ENCODE results near the gene OR10AD1. TPM values are rescaled to one million over a fixed set of nuclear protein-coding genes. Genes with fewer than 3 reads are reported as not detected.

OR10AD1 gene
- total RNA-seq, 1 experiment from 2014 or later, result not detected

- TF ChIP-seq GRHL2 (CRISPR knock-in tag; IDR thresholded peaks at IDR 0.05; ENCODE audit: insufficient replicate concordance, severe bottlenecking) (no peak), ZNF219 (CRISPR knock-in tag; IDR thresholded peaks at IDR 0.05; ENCODE audit: borderline replicate concordance) (no peak), SMAD3 (CRISPR knock-in tag; IDR thresholded peaks at IDR 0.05; ENCODE audit: borderline replicate concordance) (no peak), ZNF423 (CRISPR knock-in tag; IDR thresholded peaks at IDR 0.05) (no peak), HMGA2 (CRISPR knock-in tag; IDR thresholded peaks at IDR 0.05) (no peak), ZNF425 (CRISPR knock-in tag; conservative IDR thresholded peaks at IDR 0.05) (no peak), ATF1 (CRISPR knock-in tag; IDR thresholded peaks at IDR 0.05) (no peak), TP53 (CRISPR knock-in tag; IDR thresholded peaks at IDR 0.05) (no peak), ATF2 (CRISPR knock-in tag; IDR thresholded peaks at IDR 0.05; ENCODE audit: borderline replicate concordance, low read depth) (no peak), OVOL2 (CRISPR knock-in tag; IDR thresholded peaks at IDR 0.05; ENCODE audit: borderline replicate concordance) (no peak), FOXK1 (CRISPR knock-in tag; IDR thresholded peaks at IDR 0.05) (peak; percentile 98), GTF2I (CRISPR knock-in tag; conservative IDR thresholded peaks at IDR 0.05) (no peak), ETV6 (CRISPR knock-in tag; IDR thresholded peaks at IDR 0.05) (no peak), IRF2 (CRISPR knock-in tag; IDR thresholded peaks at IDR 0.05; ENCODE audit: borderline replicate concordance, low read depth) (no peak), SP1 (CRISPR knock-in tag; conservative IDR thresholded peaks at IDR 0.05) (peak; percentile 55), FOXJ3 (CRISPR knock-in tag; IDR thresholded peaks at IDR 0.05; ENCODE audit: borderline replicate concordance) (no peak), GABPB1 (CRISPR knock-in tag; IDR thresholded peaks at IDR 0.05) (peak; percentile 89)
- TF ChIP-seq, protein P1, sequence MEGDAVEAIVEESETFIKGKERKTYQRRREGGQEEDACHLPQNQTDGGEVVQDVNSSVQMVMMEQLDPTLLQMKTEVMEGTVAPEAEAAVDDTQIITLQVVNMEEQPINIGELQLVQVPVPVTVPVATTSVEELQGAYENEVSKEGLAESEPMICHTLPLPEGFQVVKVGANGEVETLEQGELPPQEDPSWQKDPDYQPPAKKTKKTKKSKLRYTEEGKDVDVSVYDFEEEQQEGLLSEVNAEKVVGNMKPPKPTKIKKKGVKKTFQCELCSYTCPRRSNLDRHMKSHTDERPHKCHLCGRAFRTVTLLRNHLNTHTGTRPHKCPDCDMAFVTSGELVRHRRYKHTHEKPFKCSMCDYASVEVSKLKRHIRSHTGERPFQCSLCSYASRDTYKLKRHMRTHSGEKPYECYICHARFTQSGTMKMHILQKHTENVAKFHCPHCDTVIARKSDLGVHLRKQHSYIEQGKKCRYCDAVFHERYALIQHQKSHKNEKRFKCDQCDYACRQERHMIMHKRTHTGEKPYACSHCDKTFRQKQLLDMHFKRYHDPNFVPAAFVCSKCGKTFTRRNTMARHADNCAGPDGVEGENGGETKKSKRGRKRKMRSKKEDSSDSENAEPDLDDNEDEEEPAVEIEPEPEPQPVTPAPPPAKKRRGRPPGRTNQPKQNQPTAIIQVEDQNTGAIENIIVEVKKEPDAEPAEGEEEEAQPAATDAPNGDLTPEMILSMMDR (IDR thresholded peaks at IDR 0.05), result no peak
- TF ChIP-seq, protein P2, sequence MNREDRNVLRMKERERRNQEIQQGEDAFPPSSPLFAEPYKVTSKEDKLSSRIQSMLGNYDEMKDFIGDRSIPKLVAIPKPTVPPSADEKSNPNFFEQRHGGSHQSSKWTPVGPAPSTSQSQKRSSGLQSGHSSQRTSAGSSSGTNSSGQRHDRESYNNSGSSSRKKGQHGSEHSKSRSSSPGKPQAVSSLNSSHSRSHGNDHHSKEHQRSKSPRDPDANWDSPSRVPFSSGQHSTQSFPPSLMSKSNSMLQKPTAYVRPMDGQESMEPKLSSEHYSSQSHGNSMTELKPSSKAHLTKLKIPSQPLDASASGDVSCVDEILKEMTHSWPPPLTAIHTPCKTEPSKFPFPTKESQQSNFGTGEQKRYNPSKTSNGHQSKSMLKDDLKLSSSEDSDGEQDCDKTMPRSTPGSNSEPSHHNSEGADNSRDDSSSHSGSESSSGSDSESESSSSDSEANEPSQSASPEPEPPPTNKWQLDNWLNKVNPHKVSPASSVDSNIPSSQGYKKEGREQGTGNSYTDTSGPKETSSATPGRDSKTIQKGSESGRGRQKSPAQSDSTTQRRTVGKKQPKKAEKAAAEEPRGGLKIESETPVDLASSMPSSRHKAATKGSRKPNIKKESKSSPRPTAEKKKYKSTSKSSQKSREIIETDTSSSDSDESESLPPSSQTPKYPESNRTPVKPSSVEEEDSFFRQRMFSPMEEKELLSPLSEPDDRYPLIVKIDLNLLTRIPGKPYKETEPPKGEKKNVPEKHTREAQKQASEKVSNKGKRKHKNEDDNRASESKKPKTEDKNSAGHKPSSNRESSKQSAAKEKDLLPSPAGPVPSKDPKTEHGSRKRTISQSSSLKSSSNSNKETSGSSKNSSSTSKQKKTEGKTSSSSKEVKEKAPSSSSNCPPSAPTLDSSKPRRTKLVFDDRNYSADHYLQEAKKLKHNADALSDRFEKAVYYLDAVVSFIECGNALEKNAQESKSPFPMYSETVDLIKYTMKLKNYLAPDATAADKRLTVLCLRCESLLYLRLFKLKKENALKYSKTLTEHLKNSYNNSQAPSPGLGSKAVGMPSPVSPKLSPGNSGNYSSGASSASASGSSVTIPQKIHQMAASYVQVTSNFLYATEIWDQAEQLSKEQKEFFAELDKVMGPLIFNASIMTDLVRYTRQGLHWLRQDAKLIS (CRISPR knock-in tag; IDR thresholded peaks at IDR 0.05; ENCODE audit: borderline replicate concordance), result no peak
- TF ChIP-seq, protein P3, sequence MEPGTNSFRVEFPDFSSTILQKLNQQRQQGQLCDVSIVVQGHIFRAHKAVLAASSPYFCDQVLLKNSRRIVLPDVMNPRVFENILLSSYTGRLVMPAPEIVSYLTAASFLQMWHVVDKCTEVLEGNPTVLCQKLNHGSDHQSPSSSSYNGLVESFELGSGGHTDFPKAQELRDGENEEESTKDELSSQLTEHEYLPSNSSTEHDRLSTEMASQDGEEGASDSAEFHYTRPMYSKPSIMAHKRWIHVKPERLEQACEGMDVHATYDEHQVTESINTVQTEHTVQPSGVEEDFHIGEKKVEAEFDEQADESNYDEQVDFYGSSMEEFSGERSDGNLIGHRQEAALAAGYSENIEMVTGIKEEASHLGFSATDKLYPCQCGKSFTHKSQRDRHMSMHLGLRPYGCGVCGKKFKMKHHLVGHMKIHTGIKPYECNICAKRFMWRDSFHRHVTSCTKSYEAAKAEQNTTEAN (CRISPR knock-in tag; IDR thresholded peaks at IDR 0.05), result peak; percentile 39; the same call in 1 of the 2 replicates
- TF ChIP-seq, protein P4, sequence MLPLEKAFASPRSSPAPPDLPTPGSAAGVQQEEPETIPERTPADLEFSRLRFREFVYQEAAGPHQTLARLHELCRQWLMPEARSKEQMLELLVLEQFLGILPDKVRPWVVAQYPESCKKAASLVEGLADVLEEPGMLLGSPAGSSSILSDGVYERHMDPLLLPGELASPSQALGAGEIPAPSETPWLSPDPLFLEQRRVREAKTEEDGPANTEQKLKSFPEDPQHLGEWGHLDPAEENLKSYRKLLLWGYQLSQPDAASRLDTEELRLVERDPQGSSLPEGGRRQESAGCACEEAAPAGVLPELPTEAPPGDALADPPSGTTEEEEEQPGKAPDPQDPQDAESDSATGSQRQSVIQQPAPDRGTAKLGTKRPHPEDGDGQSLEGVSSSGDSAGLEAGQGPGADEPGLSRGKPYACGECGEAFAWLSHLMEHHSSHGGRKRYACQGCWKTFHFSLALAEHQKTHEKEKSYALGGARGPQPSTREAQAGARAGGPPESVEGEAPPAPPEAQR (CRISPR knock-in tag; IDR thresholded peaks at IDR 0.05), result no peak
- TF ChIP-seq, protein P5, sequence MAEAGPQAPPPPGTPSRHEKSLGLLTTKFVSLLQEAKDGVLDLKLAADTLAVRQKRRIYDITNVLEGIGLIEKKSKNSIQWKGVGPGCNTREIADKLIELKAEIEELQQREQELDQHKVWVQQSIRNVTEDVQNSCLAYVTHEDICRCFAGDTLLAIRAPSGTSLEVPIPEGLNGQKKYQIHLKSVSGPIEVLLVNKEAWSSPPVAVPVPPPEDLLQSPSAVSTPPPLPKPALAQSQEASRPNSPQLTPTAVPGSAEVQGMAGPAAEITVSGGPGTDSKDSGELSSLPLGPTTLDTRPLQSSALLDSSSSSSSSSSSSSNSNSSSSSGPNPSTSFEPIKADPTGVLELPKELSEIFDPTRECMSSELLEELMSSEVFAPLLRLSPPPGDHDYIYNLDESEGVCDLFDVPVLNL (CRISPR knock-in tag; IDR thresholded peaks at IDR 0.05; ENCODE audit: borderline replicate concordance, low read depth), result no peak
- TF ChIP-seq, protein P6, sequence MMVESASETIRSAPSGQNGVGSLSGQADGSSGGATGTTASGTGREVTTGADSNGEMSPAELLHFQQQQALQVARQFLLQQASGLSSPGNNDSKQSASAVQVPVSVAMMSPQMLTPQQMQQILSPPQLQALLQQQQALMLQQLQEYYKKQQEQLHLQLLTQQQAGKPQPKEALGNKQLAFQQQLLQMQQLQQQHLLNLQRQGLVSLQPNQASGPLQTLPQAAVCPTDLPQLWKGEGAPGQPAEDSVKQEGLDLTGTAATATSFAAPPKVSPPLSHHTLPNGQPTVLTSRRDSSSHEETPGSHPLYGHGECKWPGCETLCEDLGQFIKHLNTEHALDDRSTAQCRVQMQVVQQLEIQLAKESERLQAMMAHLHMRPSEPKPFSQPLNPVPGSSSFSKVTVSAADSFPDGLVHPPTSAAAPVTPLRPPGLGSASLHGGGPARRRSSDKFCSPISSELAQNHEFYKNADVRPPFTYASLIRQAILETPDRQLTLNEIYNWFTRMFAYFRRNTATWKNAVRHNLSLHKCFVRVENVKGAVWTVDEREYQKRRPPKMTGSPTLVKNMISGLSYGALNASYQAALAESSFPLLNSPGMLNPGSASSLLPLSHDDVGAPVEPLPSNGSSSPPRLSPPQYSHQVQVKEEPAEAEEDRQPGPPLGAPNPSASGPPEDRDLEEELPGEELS (CRISPR knock-in tag; IDR thresholded peaks at IDR 0.05), result no peak
Measured at GRCh38 chr12:48157018-48157888, 45.8 kb downstream of the OR10AD1 start, which contains the start of gene ASB8 (continued).

Measured in WTC11 (cell line).